IPS-18c (cell line): Measurements from ENCODE around the gene ICOSLG.
"Not testable (repeated sequence)": the region's sequence is repeated elsewhere in the genome, so short reads cannot be mapped to it uniquely, and the experiment has no call there.

Experiments
- H3K4me3 ChIP-seq: 2 replicates; pipeline ENCODE4 v1.7.0; 2013; ENCODE audit warnings: low read depth, mild to moderate bottlenecking, low read length, moderate library complexity; ENCODE audit not compliant: insufficient read depth
- H3K9me3 ChIP-seq: one replicate; pipeline ENCODE4 v1.6.1; 2013; ENCODE audit warnings: mild to moderate bottlenecking, low read length, moderate library complexity; ENCODE audit not compliant: control insufficient read depth, insufficient read depth

The ICOSLG gene

DNA sequence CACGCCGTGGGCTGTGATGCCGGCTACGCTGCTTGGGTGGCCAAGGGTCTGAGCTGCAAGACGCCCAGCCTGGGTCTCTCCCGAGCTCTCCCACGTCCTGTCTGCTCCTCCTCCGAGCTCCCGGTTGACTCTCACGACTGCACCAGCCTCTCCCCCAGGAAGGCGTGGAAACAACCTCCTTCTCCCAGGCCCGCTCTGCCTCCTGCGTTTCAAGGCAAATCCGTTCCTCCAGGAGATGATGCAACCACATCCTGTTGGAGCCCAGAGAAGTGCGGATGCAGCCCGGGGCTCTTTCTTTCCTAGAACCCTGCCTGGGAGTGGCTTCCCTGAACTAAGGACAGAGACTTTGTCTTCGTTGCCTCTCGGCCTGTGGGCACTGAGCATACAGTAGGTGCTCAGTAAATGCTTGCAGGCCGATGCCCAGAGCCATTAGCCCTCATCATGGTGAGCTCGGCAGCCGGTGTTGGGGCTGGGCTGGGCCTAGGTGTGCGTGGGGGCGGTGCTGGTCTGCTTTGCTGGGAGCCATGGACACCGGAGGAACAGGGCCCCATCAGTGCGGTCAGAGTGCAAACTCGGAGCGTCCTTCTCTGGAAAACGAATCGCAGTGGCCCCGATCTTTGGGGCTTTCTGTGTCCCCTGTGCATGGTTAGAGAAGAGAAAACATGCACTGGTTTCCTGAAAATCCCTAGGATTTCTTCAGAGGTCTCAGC, 38.0 kb downstream of the ICOSLG start:
- H3K4me3 ChIP-seq, H3K9me3 ChIP-seq: not testable (repeated sequence)

DNA sequence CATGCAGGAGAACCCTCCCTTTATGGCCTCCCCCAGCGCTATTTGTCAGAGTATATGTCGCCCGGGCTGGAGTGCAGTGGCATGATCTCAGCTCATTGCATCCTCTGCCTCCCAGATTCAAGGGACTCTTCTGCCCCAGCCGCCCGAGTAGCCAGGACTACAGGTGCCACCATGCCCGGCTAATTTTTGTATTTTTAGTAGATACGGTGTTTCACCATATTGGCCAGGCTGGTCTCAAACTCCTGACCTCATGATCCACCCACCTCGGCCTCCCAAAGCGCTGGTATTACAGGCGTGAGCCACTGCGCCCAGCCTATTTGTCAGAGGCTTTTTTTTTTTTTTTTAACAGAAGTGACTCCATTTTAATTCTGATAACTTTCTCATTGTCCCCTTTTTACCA, 40.7 kb downstream of the ICOSLG start:
- not testable (repeated sequence) for H3K4me3 ChIP-seq, H3K9me3 ChIP-seq

DNA sequence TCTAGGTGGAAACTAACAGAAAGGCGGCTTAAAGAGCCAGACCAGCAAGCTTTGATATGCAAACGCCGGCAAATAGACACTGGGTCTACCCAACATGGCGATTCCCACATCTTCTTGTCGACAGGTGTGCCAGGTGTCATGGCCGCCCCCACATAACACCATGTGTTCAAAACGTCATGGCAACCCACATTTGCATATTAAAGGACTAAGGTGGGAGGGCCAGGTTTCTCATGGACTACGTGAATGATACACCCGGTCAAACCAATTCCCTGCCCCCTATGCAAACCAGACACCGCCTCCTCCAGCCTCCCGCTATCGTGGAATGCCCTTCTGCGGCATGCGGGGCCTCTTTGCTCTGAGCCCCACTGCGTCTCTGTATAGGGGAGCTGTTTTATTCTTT, 41.3 kb downstream of the ICOSLG start:
- H3K9me3 ChIP-seq = no peaks in the 10 kb centered on the region
- H3K4me3 ChIP-seq = no peak overlapping the region

DNA sequence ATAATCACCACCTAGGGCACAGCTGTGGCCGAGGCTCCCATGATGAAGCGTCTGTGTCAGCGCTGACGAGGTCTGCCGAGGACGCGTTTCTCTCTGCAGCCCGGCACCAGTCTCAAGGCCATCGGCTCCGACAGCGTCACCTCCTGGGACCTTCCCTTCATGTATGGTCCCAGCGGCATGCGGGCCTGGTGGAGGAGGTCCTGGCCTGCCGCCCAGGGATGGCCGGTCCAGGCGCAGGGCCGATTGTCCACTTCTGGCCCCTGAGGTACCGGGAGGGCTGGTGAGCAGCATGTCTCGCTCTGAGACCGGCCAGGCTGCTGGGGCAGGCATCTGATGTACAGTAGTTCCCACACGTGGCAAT, 43.6 kb downstream of the ICOSLG start:
- not testable (repeated sequence) for H3K4me3 ChIP-seq, H3K9me3 ChIP-seq

DNA sequence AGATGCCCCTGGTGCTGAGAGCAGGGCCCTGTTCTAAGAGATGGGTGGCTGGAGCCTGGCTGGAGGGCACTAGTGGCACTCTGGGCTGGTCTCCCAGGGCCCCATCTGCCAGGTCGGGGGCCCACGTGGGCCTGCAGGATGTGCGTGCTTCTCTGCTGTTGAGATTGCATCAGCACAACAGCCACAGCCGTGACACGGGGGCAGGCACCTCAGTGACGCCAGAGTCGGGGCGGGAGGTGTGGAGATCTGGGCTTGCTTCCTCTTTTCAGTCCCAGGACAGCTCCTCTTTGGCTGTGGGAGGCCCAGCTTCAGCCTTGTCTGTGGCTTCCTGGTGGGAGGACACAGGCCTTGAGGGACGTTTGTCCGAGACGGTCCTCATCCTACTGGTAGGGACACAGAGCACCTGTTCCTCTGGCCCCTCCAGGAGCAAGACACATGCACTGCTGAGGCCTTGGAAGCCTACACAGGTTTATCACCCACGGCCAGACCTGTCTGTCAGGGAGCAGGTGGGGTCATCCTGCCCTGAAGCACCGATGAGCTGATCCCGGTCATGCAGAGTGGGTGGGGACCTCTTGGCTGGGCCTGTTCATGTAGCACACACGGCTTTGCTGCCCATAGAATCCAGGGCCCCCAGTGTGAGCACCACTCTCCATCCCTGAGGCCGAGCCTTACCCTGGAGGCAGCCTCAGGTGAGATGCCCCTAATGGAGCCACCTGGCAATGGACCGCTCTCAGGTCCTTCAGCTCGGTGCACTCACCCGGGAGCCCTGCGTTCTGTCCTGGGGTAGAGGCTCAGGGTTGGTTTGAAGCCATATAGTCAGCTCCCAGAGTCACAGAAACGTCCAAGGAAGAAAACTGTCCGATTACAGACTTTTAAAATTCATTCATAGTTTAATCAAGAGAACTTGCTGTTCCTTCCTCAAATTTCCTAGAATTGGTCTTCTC, 44.3 kb downstream of the ICOSLG start:
- H3K9me3 ChIP-seq, H3K4me3 ChIP-seq: not testable (repeated sequence)

DNA sequence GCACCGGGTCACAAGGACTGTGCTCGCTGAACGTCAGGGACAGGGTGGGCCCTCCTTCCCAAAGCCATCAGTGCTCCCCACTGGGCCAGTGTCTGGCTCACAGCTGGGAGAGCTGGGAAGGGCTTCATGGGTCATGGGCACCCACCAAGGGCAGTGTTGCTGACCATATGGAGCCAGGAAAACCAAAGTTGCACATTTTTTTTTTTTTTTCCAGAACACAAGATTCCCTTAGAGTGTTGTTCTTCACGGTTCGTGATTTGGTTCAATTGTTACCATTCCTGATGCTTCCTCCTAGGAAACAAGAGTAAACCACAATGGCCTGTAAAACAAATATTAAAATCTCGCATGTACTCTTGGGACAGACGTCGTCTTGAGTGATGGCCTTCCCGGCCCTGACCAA, 45.9 kb downstream of the ICOSLG start:
- H3K9me3 ChIP-seq, H3K4me3 ChIP-seq: not testable (repeated sequence)

DNA sequence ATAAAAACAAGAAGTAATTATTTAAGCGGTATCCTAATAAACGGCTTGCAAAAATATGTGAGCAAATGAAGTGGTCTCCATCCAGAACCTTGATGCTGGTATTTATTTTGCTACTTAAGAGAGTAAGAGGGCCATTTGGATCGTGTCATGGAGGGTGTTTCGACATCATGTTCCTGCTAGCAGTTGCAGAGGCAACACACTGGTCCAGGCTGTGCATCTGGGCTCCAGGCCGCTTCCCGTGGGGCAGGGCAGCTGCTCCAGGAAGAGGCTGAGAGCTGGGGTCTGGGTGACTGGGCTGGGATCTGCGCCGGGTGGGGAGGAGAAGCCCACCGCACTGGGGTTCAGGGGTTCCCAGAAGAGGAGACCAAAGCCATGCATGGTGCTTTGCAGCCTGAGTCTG, 46.3 kb downstream of the ICOSLG start:
- not testable (repeated sequence) for H3K9me3 ChIP-seq, H3K4me3 ChIP-seq

DNA sequence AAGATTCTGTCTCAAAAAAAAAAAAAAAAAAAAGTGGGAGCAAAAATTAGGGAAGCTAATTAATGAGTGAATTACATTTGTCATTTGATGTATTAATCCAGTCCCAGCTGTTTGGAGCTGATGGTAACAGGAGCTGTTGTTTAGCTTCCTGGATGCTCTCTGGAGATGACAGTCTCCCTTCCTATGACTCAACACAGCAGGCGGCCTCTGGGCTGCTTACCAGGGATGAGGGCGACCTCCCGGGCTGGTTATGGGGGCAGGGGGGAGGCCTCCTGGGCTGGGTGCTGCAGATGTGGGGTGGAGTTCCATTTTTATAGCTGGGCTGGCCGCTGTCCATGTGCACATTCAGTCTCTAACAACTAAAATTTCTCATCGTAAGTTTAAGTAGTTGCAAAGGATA, 47.6 kb downstream of the ICOSLG start:
- not testable (repeated sequence) for H3K9me3 ChIP-seq, H3K4me3 ChIP-seq

DNA sequence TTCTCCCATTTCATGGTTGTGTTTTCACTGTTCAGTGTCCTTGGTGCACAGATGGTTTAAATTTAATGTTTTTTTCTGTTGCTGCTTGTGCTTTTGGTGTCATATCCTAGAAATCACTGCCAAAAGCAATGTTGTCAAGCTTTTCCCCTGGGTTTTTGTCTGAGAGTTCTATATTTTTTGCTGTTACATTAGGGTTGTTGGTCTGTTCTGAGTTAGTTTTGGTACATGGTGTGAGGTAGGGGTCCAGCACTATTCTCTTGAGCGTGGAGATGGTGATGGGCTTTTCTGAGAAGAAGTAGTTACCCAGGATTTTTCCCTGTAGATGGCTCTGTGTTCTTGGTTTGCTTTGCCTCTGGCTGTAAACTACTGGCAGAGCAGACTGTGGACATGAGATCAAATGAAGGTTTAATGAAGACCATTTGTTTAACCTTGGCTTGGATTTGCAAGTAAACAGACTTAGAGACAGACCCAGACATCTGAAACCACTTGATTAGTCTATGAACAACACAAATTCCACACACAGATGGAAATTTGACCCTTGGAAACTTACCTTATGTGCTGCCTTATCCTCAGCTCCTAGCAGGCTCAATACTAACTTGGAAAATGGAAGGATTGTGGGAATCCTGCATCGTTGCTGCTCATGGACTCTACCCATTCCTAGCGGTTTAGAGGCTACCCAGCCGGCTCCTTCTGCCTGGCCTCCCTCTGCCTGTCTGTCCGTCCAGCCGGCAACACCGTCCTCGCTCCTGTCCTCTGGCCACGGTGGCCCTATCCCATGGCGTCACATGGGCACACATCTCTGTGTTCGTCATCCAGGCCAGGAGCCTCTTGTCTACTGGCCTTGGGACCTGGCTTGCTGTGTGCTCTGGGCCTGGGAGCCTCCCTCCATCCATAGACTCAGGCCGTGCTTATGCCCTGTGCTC, 50.1 kb downstream of the ICOSLG start:
- H3K4me3 ChIP-seq = not testable (repeated sequence)

DNA sequence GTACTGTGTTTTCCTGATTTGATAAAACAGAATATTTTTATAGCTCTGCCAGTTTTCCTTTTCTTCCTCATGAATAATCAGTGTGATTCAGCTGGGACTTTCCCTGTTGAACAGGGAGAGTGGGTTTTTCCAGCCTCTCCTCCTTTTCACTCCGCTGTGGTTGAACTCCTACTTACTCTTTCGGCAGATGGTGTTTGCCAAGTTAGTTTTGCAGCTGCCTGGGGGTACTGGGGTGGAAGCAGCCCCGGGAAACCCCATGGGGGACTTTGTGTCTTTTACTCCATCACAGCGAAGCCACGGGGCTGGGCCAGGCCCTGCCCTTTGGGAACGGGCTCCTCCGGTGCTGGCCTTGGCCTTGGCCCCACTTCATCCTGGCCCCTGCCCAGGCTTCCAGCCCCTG, 55.9 kb downstream of the ICOSLG start:
- not testable (repeated sequence) for H3K9me3 ChIP-seq, H3K4me3 ChIP-seq

More for the DNA sequence above, 50.1 kb downstream of the ICOSLG start:
- not testable (repeated sequence) for H3K9me3 ChIP-seq

DNA sequence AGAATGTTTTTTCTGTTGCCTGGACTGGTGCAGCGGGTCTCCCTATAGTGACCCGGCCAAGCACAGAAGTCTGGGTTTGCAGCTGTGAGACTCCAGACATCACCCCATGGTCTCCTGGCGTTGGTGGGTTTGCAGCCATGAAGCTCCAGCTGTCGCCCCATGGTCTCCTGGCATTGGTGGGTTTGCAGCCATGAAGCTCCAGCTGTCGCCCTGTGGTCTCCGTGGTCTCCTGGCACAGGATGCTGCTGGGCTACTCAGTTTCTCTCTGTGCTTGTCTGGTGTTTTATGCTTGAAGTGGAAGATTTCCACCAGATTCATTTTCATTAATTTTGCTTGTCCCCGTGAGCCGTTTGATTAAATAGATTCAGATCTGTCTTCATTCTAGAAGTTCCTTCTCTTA, 58.5 kb downstream of the ICOSLG start:
- H3K4me3 ChIP-seq = not testable (repeated sequence)

DNA sequence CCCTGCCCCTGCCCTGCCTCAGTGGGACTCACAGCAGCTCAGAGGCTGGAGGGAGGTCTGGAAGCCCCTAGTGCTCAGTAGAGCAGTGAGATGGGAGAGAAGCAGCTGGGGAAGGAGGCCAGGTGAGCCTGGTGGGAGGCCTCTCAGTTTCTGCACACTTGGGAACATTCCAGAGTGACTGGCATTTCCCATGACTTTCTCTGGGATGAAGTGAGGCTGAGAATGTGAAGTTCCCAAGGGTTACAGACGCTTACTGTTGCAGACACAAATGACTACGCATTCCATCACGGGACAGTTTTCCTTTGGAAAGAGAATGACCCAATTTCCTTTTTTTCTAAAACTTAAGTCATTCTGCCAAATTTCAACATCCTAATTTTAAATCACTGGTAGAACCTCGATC, 59.2 kb downstream of the ICOSLG start:
- not testable (repeated sequence) for H3K9me3 ChIP-seq, H3K4me3 ChIP-seq

More for the DNA sequence above, 58.5 kb downstream of the ICOSLG start:
- not testable (repeated sequence) for H3K9me3 ChIP-seq

DNA sequence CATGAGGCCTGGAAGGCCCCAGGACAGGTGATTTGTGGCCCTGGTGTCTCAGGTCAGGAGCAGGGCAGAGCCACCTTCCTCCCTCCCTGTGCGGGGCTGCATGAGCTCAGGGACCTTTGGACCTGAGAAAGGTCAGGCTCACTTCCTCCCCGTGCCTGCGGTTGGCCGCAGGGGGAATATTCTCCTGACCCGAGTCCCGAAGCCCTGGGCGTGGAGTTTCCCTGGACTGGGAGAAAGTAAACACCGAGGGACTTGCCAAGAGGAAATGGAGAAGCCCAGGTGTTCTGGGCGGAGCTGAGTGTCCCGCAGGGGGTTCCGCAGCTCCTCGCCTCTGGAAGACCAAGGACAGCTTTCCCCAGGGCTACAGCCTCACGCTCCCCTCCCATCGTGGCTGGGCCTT, 64.6 kb downstream of the ICOSLG start:
- not testable (repeated sequence) for H3K9me3 ChIP-seq, H3K4me3 ChIP-seq

DNA sequence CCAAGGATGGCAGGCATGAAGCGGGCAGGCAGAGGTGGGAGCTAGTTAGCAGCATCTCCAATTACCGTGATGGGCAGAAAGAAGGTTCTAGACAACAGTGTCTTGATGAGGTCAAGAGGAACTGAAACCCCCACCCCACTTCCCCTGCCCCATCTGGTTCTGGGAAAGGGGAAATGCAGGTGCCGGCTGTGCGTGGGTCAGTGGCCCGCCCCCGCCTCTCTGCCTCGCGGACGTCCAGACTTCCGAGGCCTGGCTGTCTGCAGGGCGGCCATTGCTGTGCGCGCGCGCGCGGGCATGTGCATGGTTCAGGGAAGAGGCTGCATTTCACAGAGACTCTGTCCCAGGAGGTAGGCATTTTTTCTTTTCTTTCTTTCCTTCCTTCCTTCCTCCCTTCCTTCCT, 65.6 kb downstream of the ICOSLG start:
- not testable (repeated sequence) for H3K4me3 ChIP-seq, H3K9me3 ChIP-seq
